Fibroblast of skin of right biceps (primary cell): ENCODE results near the gene VRK3.
"Not testable (repeated sequence)": the region's sequence is repeated elsewhere in the genome, so short reads cannot be mapped to it uniquely, and the experiment has no call there.

ENCODE experiments used
- DNase-seq: peaks from one replicate; pipeline ENCODE4 v3.0.0-alpha.2; 2013

VRK3 gene

GRCh38 chr19:49986354-49986753, 38.8 kb downstream of the VRK3 start:
- no peak for DNase-seq

GRCh38 chr19:49985871-49986270, 39.3 kb downstream of the VRK3 start:
- DNase-seq = no peak

- DNase-seq = no peak
These were observed 40.7 kb downstream of the VRK3 start for GRCh38 chr19:49984491-49984890.

GRCh38 chr19:49983645-49984229, 41.4 kb downstream of the VRK3 start:
- peak; percentile 39 for DNase-seq

GRCh38 chr19:49981603-49982593, 43.3 kb downstream of the VRK3 start:
- DNase-seq = no peak

GRCh38 chr19:49978324-49978723, 46.8 kb downstream of the VRK3 start:
- no peak for DNase-seq

- DNase-seq = no peak
These were observed 47.3 kb downstream of the VRK3 start for GRCh38 chr19:49977881-49978280.

GRCh38 chr19:49977076-49977475, 48.1 kb downstream of the VRK3 start:
- DNase-seq = no peak

GRCh38 chr19:49976496-49976895, 48.7 kb downstream of the VRK3 start:
- no peak for DNase-seq

- DNase-seq = no peak
These were observed 50.1 kb downstream of the VRK3 start for GRCh38 chr19:49975051-49975450.

GRCh38 chr19:49973987-49974386, 51.2 kb downstream of the VRK3 start:
- no peak for DNase-seq

- no peak for DNase-seq
These were observed 52.3 kb downstream of the VRK3 start for GRCh38 chr19:49972841-49973240.

- DNase-seq = no peak
These were observed 53.2 kb downstream of the VRK3 start for GRCh38 chr19:49971991-49972411.

- DNase-seq = not testable (repeated sequence)
These were observed 55.8 kb downstream of the VRK3 start for GRCh38 chr19:49969355-49969754.

- no peak for DNase-seq
These were observed 56.8 kb downstream of the VRK3 start for GRCh38 chr19:49968279-49968922.

- DNase-seq = not testable (repeated sequence)
These were observed 64.2 kb downstream of the VRK3 start, which contains the start of gene SIGLEC11 for GRCh38 chr19:49960980-49961379. TSS of gene SIGLEC11 (minus strand) at chr19:49961172. CDS start at chr19:49961081, 91 bp downstream.

GRCh38 chr19:49959892-49960291, 65.3 kb downstream of the VRK3 start:
- not testable (repeated sequence) for DNase-seq

GRCh38 chr19:49958596-49958995, 66.6 kb downstream of the VRK3 start:
- not testable (repeated sequence) for DNase-seq

- DNase-seq = not testable (repeated sequence)
These were observed 67.0 kb downstream of the VRK3 start for GRCh38 chr19:49958144-49958543.

- DNase-seq = no peak
These were observed 67.8 kb downstream of the VRK3 start for GRCh38 chr19:49957262-49957915.

- no peak for DNase-seq
These were observed 69.1 kb downstream of the VRK3 start for GRCh38 chr19:49956115-49956495.

GRCh38 chr19:49954933-49955332, 70.2 kb downstream of the VRK3 start:
- no peak for DNase-seq
